GM18507 (cell line): ENCODE measurements around the gene OR4K5.
"Not testable (repeated sequence)": the region's sequence is repeated elsewhere in the genome, so short reads cannot be mapped to it uniquely, and the experiment has no call there.

Source experiments
- DNase-seq: peaks from one replicate; pipeline ENCODE4 v3.0.0; 2011; ENCODE audit warnings: low read depth; ENCODE audit not compliant: insufficient read length; ENCODE audit errors: extremely low spot score
- FAIRE-seq: peaks from 2 replicates; lab custom pipeline; 2011; peaks lifted over from hg19 to GRCh38; lab: Jason Lieb, UNC

Gene OR4K5, protein sequence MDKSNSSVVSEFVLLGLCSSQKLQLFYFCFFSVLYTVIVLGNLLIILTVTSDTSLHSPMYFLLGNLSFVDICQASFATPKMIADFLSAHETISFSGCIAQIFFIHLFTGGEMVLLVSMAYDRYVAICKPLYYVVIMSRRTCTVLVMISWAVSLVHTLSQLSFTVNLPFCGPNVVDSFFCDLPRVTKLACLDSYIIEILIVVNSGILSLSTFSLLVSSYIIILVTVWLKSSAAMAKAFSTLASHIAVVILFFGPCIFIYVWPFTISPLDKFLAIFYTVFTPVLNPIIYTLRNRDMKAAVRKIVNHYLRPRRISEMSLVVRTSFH

DNA sequence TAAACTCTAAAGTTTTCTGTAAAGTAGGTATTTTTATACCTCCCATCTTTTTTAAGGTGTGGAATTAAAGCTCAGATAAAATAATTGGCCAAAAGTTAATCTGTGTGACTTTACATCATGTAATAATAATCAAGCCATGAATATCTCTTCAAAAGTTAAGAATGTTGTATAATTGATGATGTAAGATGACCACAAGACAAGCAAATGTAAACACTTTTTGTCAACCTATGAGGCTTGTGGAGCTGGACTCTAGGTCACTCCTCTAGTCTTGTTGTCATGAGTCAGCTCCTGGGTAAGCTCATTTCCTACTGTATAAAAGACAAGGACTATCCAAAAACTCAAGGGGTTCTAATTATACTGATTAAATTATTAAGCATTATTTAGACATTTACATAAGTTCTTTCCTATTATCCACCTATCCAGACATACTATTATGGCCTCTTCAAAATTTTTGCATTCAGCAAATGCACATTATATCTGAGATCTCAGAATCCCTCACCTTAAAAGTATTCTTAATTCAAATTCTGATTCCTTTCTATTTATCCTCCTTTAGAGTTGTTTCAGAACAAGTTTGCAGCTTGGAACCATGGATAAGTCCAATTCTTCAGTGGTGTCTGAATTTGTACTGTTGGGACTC, at the start of gene OR4K5:
TSS of gene OR4K5 (plus strand) at position 587 of the 637 bp plus-strand sequence. CDS start at position 587, 0 bp downstream.
- DNase-seq (no peak), FAIRE-seq (no peak)

DNA sequence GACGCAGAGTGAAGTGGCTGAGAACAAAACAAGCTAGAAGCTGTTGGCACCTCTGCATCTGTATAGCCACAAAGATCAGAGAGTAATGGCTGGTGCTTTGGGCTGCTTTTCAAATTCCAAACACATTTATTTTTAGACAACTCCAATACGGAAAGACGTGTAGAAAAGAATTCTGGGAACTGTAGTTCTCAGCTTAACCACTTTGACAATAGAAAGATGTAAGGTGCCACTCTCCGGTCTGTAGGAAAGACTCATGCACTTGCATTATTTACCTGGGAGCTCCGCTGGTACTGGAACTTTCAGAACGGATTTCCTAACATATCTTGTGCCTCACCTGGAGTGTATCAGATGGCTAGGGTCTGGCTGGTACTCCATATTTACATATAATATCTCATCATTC, 47.2 kb upstream of the OR4K5 start:
- no peak for FAIRE-seq

DNA sequence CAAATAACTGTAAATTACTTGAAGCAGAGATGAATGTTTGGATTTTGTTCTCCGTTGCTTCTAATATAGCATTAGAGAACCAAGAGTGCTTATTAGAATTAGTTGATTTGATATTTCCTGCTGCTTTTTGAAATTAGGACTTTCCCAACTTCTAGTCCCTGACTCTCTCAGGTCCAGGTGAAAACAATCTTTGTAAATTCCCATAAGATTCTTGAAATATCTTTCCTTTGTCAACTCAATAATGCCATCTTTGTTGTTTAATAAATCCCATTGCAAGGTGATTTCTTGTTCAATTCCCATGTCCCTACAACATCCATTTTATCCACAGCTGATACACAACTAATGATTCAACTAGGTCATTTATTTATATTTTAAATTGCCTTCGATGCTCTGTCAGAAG, 45.6 kb upstream of the OR4K5 start, which contains the start of gene OR4K2:
TSS of gene OR4K2 (plus strand) at position 301 of the 400 bp plus-strand sequence. CDS start 1,126 bp downstream, outside the sequence.
- FAIRE-seq = no peak
- no peak for DNase-seq

More for the DNA sequence above, 47.2 kb upstream of the OR4K5 start:
- DNase-seq = no peak

DNA sequence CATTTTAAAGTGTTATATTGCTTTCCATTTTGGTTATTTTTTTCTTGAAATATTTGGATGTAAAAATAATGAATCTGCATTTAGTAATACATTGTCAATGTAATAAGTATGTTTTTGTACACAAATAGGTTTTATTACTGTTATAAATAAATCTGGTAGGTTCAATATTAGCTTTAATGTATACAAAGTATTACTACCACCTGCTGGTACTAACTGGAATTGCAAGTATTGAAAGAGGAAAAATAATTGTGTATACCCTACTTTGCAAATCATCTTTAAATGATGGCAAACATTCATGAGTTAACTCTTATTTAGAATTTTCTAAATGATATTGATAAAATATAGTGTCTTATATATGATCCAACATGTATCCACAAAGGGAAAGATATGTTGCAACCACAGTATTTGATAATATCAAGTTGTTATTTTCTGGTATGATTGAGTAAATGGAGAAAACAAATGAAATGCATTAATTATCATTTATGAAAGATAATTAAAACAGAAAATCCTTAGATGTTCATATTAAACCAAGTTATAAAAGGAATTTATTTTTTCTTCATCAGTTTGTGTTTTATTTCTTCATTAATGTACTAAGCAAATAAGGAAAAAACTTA, 42.3 kb upstream of the OR4K5 start:
- FAIRE-seq (peak; percentile 82), DNase-seq (no peak)

DNA sequence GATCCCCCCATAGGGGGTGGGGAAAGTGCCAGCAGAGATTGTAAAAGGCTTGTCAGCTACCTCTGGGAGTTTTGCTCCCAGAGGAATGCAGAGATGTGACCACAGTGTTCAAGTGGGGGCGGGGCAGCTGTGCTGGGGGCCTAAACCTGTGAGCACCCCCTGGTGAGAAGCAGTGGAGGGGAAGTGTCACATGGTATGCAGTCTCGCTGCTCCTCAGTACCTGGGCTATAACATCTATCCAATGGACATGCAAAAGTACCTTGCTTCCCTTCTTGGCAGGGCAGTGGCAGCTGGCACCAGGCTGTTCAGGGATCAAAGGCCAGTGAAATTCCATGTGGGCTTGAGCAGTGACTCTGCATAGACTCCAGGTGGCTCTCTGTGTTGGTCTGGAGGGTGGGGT, 25.1 kb upstream of the OR4K5 start:
- DNase-seq = no peak
- no peak for FAIRE-seq

DNA sequence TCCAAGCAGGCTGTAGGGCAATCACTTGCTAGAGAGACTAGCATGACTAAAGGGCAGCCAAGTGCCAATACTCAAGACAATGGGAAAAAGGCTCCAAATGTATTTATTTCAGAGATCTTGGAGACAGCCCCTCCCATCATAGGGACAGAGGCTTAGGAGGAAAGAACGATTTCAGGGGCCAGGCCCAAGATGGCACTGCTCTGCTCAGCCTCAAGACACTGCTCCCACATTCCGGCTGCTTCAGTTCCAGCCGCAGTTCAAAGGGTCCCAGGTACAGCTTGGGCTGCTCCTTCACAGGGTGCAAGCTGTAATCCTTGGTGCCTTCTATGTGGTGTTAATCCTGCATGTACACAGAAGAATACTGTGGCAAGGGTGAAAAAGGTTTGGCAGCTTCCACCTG, 19.4 kb upstream of the OR4K5 start:
- DNase-seq = no peak
- FAIRE-seq = no peak

DNA sequence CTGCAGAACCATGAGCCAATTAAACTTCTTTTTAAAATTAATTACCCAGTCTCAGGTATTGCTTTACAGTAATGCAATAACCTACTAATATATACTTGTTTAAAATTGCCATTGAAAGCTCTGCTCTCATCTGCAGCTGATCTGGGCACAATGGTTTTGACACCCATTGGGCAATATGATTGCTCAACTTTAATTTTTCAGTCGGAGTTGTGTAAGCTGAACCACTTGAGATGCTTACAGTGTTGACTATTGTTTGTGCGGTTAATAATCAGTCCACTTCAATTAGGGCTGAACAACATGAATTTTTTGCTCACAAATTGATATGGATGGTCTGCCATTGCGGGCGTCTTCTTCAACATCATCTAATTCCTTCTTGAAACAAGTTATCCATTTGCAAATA, 18.0 kb upstream of the OR4K5 start:
- no peak for DNase-seq
- FAIRE-seq = no peak

DNA sequence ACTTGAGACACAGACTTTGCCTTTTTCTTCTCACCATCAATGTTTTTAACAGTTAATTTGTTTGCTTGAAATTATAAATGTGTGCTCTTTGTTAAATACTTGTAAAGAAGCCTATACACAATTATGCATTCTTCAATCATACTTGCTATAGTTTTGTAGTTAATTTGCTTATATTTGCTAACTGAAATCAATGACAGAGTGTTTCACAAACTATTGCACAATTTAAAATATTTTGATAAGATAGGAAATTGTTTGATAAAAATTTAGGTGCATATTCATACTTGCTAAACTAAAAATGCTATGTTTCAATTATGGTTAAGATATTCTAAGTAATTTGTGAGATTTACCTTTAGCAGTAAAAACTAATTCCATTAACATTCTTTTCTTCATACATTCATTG, 13.7 kb upstream of the OR4K5 start:
- FAIRE-seq (no peak), DNase-seq (no peak)

DNA sequence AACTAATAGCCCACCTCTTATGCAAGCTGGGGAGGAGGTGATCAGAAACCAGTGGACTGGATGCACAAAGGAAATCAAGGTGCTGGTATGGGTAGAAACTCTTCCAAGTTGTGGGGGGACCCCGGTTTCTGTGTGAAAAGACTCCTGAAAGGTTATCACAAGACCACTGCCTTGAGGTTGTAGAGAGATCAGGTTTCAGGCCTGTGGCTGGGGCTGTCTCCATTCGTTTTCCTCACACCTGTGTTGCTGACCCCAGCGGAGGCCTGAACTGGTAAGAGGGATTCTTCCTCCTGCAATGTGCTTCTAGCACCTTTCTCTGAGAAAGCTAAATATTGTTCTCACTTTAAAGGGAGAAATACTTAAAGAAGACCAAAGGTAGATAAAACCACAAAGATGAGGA, 9.3 kb upstream of the OR4K5 start:
- DNase-seq (no peak), FAIRE-seq (no peak)

DNA sequence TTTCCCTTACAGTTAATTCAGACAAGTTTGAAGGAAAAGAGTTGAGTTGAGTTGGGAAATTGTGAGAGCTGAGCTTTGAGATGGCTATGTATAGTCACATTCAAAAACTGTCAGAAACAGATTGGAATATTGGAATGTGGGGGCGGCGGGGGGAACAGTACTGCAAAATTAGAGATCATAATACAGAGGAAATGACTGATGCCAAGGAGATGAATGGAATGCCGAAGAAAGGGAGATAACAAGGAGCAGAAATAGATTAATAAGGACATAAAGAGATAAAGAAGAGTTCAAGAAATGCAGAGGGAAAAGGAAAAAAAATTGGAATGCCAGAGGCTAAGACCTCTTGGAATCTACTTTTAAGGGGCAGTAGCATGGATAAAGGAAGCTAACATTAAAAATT, 3.2 kb upstream of the OR4K5 start:
- DNase-seq = no peak
- FAIRE-seq = no peak

DNA sequence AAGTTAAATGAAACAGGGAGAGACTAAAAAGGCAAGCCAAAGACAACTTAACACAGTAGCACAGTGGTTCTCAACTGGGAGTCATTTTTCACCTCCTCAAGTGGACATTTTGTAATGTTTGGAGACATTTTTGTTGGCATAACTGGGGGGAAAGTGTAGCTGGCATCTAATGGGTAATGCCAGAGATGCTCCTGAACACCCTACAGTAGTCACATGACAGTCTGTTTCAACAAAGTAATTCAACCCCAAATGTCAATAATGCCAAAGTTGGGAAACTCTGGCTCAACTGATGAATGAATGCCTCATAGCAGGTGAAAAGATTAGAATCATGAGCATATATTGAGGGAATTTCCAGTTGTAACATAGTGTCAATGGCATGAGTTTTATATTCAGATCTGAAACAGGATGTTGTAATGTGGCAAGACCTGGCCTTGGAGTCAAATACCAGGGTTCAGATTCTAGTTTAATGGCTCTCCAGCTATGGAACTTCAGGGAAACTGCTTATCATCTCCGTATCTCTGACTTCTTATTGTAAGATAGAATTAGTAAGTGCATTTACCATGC, 2.4 kb upstream of the OR4K5 start:
- DNase-seq (no peak), FAIRE-seq (no peak)

DNA sequence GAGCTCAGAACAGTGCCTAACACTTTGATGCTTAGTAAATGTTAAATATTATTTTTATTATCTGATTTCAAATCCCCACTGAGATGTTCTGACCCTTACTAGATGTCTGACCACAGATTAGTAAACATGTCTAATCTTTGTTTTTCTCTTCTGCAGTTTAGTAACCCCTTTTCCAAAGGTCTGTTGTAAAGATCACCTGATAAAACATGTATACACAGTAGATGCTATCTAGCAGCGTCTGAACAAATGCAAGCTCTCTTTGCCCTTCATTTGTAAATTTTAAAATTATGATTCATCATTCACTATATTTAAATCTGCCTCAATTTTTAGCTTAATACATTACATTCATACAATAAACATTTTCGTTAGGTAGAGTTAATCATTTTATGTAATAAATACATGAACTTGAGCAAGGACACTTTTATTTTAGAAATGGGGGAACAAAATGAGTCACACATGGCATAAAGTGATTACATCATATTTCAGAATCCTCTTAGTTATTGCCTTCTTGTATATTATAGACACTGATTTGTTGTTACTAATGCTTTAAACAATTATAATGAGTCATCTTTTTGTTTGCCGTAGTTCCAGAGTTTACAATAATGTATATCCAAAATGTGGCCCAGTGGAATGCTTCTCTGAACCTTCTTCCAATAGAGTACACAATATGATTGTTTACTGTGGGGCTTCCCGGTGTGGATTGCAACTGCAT, 1.7 kb upstream of the OR4K5 start:
- FAIRE-seq (no peak), DNase-seq (no peak)

DNA sequence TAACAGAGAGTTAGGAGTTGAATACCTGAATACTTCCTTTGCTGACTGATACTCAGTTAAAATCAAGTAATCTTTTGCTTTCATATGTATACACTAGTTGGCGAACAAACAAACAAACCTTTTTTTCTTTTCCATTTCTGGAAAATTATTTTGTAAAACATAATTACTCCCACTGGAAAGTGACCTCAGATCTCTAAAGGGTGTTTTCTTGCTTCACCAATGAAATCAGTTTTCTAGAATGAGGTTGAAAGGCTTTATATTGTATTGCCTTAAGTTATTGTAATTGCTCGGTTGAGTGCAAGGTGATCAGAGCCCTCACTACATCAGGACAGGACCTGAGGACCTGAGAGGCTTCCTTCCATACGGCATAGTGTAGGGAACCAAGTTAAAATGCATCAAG, 10.2 kb downstream of the OR4K5 start, which contains the start of gene OR4K1:
TSS of gene OR4K1 (plus strand) at position 301 of the 400 bp plus-strand sequence. CDS start 4,750 bp downstream, outside the sequence.
- FAIRE-seq (no peak), DNase-seq (no peak)

DNA sequence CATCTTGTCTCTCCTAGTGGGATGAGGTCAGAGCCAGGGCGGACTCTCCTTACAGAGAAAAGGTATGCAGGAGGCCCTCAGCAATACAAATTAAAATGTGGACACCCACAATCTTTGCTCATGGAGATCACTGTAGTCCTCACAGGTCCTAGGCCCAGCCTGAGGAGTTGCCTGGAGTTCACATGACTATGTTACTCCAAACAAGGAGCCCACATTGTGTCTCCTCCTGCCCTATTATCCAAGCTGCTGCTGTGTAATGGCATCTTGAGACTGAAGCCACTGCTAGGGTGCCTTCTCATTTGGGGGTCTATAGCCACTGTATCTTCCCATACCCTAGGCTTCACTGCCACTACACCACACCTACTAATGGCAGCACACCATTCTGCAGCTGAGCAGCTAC, 21.3 kb downstream of the OR4K5 start:
- no peak for FAIRE-seq

DNA sequence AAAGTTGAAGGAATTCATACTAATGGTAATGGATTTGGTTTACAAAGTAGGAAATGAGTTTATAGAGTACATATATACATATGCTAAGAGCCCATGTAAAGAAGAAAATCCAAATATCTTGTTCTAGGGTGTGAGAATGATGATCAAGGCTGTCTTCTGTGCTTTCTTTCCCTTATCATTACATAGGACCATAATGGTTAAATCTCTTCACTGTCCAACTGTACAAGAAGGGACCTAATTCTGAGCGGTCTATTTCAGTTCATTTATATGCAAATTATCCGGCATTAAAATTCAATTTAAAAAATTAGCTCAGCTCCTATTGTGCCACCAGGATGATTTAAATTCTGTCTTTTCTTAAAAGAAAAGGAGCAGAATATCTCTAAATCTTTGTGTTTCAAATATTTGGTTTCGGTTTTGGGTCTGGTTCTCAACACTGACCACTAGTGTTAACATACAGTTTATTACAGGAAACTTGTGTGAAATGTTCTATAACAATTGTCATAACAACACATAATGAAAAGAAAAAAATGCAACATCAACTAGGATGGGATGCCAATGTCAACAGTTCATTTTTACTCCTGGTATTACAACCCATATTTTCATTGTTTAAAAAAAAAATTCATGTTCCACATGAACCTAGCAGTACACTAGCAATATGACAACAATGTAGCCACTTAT, 27.1 kb downstream of the OR4K5 start:
- FAIRE-seq = no peak
- DNase-seq = no peak

More for the DNA sequence above, 21.3 kb downstream of the OR4K5 start:
- no peak for DNase-seq

DNA sequence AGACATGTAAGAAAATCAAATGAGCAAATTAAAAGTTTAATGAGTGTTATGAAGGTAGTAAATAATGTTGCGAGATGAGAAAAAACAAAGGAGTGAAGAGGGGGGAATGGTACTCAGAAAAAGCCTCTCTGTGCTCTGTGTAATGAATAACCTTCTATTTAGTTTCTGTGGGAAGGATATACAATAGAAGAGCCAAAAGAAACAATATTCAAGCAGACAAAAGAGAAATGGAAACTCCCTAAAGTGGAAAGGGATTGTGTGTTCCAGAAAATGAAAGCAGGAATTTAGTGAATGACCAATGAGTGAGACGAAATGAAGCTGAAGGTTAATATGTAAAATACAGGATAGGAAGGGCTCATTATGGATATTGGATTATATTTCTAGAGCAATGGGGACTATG, 28.8 kb downstream of the OR4K5 start:
- no peak for FAIRE-seq
- DNase-seq = no peak

DNA sequence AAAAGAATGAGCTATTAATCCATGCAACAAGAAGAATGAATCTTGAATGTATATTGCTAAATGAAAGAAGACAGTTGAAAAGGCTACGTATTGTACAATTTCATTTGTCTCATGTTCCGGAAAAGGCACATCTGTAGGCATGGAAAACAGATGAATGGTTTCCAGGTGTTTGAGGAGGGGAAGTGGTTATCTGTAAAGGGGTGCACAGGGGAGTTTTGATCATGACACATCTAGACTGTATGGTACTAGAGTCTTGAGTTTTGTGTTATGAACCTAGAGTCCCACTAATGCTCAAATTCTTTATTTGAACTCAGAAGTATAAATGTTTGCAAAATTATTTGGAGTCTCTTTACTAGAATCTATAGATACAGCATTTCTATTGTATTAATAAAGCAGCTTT, 49.3 kb downstream of the OR4K5 start:
- not testable (repeated sequence) for FAIRE-seq, DNase-seq
